T47D (cell line): ENCODE results near the gene DNAJC4.

Experiments
- DNase-seq, 2 experiments: peaks; one replicate each; pipeline versions ENCODE4 v3.0.0 to v3.0.0-alpha.2; 2011 to 2012; ENCODE audit warnings: low read depth in 1 of 2, low spot score in 1 of 2
- JUND ChIP-seq: IDR thresholded peaks from 2 replicates; pipeline ENCODE4 v1.6.1; 2012; ENCODE audit warnings: low read depth
- in situ Hi-C: cut with HindIII; loops from 2 replicates; pipeline ENCODE4 v1.10.0; 2016; ENCODE audit warnings: low sequenced_read_pairs, low pct_unique_long_range_greater_than_20kb

Gene DNAJC4

DNA sequence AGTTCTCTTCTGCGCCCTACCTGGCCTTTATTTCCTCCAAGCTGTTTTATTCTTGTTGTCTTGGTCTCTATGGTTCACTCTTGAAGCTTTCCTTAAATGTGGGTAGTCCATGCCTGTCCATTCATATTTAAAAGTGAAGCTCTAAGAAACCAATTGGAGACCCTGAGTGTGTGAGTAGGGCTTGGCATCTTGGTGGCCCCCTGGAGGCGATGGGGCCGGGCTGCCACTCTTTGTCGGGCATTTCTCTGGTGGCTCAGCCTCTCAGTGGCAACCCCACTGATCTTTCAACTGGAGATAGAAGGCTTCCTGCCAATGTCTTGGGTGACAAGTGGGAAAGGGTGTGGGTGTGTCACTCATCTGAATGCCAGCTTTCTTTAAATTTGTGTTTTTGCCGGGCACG is 13.5 kb upstream of the DNAJC4 start:
- TF ChIP-seq JUND, result no peak
- DNase-seq, result no peak
- in situ Hi-C loops, result no loop called here

DNA sequence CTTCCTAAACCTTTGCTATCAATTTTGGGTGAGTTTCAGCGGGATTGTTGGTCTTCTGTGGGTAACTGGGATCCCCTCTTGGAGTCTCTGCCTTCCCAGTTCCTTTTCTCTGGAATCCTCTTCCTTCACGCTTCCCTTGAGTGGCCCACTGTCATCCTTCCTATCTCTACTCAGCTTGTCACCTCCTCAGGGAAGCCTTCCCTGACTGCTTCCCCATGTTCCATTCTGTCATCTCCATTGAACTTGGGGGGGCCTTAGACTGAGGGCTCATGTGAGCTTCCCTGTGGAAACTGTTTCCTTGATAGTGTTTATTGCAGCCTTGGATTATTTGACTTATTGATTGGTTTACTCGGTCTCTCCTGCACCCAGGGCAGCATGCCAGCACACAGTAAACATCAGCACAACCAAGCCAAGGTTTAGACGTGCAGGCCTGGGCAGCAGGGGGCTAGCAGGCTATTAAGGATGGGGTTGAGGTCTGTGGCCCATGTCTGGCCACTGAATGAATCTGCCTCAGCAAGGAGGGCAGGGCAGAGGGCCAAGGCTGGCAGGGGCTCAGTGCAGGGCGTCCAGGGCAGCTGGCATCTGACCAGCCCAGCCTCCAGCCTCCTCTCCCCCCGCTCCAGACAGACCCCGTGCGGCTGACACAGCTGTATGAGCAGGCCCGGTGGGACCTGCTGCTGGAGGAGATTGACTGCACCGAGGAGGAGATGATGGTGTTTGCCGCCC is 11.6 kb upstream of the DNAJC4 start:
- in situ Hi-C loops, result no loop called here
- TF ChIP-seq JUND, result no peak
- no peak for DNase-seq

DNA sequence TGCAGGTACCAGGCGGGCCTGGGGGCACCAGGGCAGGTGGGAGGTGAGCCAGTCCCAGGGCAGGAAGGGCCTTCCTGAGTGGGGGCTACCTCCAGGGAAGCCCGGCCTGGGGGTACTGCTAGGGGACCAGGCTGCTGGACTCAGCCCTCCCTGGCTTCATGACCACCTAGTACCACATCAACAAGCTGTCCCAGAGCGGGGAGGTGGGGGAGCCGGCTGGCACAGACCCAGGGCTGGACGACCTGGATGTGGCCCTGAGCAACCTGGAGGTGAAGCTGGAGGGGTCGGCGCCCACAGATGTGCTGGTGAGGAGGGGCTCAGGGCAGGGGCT is 11.0 kb upstream of the DNAJC4 start:
- in situ Hi-C loops, result no loop called here
- no peak for TF ChIP-seq JUND
- no peak for DNase-seq

DNA sequence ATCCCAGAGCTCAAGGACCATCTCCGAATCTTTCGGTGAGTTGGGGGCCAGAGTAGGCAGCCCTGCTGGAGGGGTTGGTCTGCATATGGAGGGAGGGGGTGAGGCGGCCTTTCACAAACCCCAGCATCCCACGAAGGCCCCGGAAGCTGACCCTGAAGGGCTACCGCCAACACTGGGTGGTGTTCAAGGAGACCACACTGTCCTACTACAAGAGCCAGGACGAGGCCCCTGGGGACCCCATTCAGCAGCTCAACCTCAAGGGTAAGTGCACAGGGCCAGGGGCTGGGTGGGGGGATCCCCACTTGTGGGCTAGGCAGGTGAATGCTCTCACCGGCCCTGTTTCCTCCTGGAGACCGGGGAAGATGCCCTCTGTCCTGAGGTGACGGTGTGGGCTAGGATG is 10.6 kb upstream of the DNAJC4 start:
- in situ Hi-C loops, result no loop called here
- no peak for DNase-seq
- no peak for TF ChIP-seq JUND

DNA sequence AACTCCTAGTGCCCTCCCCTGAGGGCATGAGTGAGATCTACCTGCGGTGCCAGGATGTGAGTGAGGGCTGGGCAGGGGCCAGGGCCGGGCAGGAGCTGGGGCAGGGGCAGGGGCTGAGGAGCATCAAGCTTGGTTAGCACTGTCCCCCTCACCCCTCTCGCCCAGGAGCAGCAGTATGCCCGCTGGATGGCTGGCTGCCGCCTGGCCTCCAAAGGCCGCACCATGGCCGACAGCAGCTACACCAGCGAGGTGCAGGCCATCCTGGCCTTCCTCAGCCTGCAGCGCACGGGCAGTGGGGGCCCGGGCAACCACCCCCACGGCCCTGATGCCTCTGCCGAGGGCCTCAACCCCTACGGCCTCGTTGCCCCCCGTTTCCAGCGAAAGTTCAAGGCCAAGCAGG is 10.1 kb upstream of the DNAJC4 start:
- in situ Hi-C loops, result no loop called here
- TF ChIP-seq JUND, result no peak
- DNase-seq, result no peak

DNA sequence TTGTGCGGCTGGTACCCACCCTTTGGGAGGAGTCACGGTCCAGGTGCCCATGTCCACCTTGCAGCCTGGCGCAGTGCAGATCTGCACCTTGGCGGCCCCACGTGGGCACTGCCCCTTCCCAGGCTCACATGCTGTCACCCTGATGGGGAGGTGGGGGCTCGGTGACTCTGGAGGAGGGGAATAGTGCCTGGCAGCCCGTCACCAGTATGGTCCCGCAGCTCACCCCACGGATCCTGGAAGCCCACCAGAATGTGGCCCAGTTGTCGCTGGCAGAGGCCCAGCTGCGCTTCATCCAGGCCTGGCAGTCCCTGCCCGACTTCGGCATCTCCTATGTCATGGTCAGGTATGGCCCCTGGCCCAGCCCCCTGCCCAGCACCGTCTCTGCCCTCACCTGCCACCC is 9.6 kb upstream of the DNAJC4 start:
- DNase-seq, result no peak
- TF ChIP-seq JUND, result no peak
- in situ Hi-C loops, result no loop called here

DNA sequence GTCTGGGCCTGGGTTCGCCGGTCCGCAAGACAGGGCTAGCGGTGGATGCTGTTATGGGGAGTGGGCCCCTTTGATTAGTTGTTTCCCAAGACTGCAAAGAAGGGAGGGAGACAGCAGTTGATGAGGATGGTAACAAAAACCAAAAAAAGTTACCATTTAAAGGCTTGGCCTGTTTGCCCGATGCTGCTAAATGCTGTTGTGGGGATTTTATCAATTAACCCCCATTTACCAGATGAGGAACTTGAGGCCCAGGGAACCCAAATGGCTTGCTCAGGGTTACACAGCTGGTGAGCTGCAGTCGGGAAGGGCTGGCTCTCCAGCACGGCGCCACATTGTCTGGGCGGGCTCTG is 7.7 kb upstream of the DNAJC4 start:
- in situ Hi-C loops, result no loop called here
- no peak for TF ChIP-seq JUND
- DNase-seq, result no peak

DNA sequence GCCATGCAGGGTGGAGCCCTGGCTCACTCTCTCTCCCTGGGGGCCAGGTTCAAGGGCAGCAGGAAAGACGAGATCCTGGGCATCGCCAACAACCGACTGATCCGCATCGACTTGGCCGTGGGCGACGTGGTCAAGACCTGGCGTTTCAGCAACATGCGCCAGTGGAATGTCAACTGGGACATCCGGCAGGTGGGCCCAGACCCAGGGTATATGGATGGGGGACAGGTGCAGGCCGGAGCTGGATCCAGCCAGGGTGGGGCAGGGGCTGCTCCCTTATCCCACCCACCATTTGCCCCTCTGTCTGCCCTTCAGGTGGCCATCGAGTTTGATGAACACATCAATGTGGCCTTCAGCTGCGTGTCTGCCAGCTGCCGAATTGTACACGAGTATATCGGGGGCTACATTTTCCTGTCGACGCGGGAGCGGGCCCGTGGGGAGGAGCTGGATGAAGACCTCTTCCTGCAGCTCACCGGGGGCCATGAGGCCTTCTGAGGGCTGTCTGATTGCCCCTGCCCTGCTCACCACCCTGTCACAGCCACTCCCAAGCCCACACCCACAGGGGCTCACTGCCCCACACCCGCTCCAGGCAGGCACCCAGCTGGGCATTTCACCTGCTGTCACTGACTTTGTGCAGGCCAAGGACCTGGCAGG is 7.2 kb upstream of the DNAJC4 start:
- DNase-seq, result no peak
- in situ Hi-C loops, result no loop called here
- TF ChIP-seq JUND, result no peak

DNA sequence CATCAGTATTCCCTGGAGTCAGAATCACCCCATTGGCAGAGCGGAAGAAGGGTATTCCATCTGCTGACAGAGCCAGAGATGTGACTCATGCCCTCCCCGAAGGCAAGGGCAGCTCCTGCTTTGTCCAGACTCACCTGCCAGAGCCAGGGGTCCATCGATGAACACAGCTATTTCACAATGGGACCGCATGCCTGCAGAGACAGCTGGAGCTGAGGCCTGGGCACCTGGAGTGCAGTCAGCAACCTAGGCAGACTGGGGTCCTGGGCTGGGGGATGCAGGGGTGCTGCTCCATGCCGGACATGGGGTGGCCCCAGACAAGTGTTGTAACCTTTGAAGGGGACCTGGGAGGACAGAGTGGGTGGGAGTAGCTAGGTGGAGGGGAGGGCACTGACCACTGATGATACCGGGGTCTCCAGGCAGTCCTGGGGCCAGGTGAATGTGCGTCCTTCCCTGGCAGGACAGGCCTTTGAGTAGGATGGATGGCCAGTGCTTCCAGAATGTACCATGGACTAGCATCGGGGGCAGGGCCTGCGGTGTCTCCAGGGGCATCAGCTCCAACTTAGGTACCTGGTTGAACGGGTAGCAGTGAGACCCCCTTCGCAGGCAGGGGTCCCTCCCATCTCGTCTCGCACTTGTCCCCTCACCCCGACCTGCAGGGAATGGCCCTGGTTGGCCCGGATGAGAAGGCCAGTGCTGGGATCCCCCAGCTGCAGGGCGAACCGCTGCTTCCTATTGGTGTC is 6.0 kb upstream of the DNAJC4 start:
- TF ChIP-seq JUND, result no peak
- DNase-seq, result no peak
- in situ Hi-C loops, result no loop called here

DNA sequence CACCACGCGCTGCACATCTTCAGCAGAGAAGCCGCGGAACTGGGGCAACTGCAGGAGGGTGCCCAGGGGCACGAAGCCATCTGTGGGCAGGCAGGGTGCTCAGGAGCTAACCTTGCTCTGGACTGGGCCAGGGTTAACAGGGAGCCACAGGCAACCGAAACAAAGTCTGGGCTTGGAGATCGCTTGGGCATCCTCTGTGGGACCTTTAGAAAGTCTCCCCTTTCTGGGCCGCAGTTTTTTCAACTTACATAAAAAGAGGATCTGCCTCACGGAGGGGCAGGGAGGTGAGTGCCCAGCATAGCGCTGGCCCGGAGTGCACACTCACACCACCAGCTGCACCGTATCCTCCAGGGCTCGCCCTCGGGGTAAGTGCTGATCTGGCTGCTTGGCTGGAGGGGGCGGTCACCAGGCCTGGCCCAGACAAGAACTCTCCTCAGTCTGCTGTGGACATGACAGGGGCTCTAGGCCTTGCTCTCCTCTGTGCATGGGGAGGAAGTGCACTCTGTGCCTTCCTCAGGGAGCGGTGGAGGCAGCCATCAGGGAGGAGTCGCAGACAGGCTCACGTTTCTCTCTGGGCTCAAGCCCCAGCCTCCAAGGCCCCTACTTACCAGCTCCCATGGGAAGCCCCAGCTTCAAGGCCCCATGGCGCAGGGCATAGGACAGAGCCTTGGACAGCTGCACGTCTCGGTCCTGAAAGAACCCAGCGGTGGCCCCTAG is 5.3 kb upstream of the DNAJC4 start:
- TF ChIP-seq JUND, result no peak
- DNase-seq, result no peak
- in situ Hi-C loops, result no loop called here

DNA sequence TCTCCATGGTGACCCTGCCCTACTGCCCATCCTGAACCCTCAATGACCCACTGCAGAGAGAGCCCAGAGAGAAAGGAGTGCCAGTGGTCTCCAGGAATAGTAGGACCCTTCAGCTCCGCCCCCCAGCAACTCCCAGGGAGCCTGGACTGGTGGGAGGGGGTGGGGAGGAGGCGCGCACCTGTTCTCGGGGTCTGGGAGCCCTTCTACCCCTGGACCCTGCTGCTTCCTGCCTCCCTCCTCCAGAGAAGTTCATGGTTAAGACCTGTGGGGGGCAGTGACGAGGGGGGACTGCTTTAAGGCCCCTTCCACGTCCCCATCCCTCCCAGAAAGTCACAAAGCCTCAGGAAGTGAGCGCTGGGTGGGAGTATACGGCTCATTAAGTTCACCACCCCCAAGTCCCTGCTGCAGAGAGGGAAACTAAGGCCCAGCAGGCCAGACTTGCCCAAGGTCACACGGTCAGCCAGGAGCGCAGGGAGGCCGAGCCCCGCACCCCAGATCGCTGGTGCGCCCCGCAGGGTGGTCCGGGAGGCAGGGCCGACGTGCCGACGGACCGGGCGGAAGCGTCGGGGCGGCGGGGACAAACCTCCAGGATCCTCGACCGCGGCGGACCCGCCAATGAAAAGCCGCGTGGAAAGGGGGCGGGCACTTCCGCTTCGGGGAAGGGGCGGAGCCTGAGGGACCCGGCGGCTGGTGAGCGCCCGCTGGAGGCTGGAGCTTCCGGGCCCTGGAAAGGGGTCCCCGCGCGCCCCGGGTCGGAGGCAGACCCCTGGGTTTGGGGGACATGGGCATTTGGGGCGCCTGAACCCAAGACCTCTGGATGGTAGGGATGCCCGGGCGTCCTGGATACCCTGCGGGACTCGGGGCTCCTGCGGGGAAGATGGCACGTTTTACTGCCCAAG is 4.5 kb upstream of the DNAJC4 start, which contains the start of the genes NUDT22 and TRPT1:
Gene NUDT22 (plus strand): TSS at position 667 of the 899 bp plus-strand sequence. CDS start 379 bp downstream, outside the sequence.
Gene TRPT1 (minus strand): TSS at position 579 of the 899 bp plus-strand sequence. CDS start 326 bp downstream, at position 253.
- peak; percentile 92 to 97 for DNase-seq
- in situ Hi-C loops, result no loop called here
- no peak for TF ChIP-seq JUND
